Measurements from ENCODE around the gene L1CAM. TPM values are rescaled to one million over a fixed set of nuclear protein-coding genes. Genes with fewer than 3 reads are reported as not detected.

L1CAM gene
- total RNA-seq, 1 experiment from 2014 or later: 12.7 TPM

GRCh38 chrX:153861733-153862310 is 24.2 kb downstream of the L1CAM start:
- H3K9me3 ChIP-seq: no peaks in the 10 kb centered on the region
- Mint-ChIP-seq H3K4me3 (ENCODE audit: unreplicated experiment) (no peak overlapping the region), H3K27ac (ENCODE audit: unreplicated experiment) (no peak overlapping the region), H3K36me3 (ENCODE audit: insufficient read depth, unreplicated experiment) (no peaks in the 10 kb centered on the region), H3K27me3 (ENCODE audit: insufficient read depth, unreplicated experiment) (peaks cover 15% of the 10 kb centered on the region), H3K9me3 (ENCODE audit: unreplicated experiment) (no peaks in the 10 kb centered on the region), H3K4me1 (ENCODE audit: low read depth, unreplicated experiment) (no peaks in the 10 kb centered on the region)
- BruUV-seq (replicated peaks): no TSS peak
- no peak for DNase-seq
- intact Hi-C loops (cut with micrococcal nuclease; ENCODE audit: unreplicated experiment): no loop called here
- POLR2A ChIA-PET: no interaction called here
- no peaks in the 10 kb centered on the region for H3K36me3 ChIP-seq (ENCODE audit: control insufficient read depth, insufficient read depth, low read length)
- H3K4me1 ChIP-seq: no peaks in the 10 kb centered on the region
- no peak overlapping the region for H3K4me3 ChIP-seq (ENCODE audit: low read depth, low read length)
- no peaks in the 10 kb centered on the region for H3K27me3 ChIP-seq (replicated peaks; ENCODE audit: control insufficient read depth, insufficient read depth, low read length)
- no peak for TF ChIP-seq CTCF (IDR thresholded peaks at IDR 0.05; ENCODE audit: insufficient read depth in 1 of 2, low read depth in 1 of 2, low read length in 1 of 2, severe bottlenecking in 1 of 2, unreplicated experiment in 1 of 2)
- CTCF ChIA-PET: no interaction called here

- Mint-ChIP-seq H3K4me1 (ENCODE audit: low read depth, unreplicated experiment) (no peaks in the 10 kb centered on the region), H3K36me3 (ENCODE audit: insufficient read depth, unreplicated experiment) (no peaks in the 10 kb centered on the region), H3K9me3 (ENCODE audit: unreplicated experiment) (no peaks in the 10 kb centered on the region), H3K27ac (ENCODE audit: unreplicated experiment) (no peak overlapping the region), H3K27me3 (ENCODE audit: insufficient read depth, unreplicated experiment) (peaks cover 15% of the 10 kb centered on the region), H3K4me3 (ENCODE audit: unreplicated experiment) (no peak overlapping the region)
- Histone ChIP-seq H3K9me3 (no peaks in the 10 kb centered on the region), H3K27me3 (replicated peaks; ENCODE audit: control insufficient read depth, insufficient read depth, low read length) (no peaks in the 10 kb centered on the region), H3K4me3 (ENCODE audit: low read depth, low read length) (no peak overlapping the region), H3K36me3 (ENCODE audit: control insufficient read depth, insufficient read depth, low read length) (no peaks in the 10 kb centered on the region), H3K4me1 (no peaks in the 10 kb centered on the region)
- CTCF ChIA-PET: no interaction called here
- DNase-seq: no peak
- intact Hi-C loops (cut with micrococcal nuclease; ENCODE audit: unreplicated experiment): no loop called here
- POLR2A ChIA-PET: no interaction called here
- no TSS peak for BruUV-seq (replicated peaks)
- no peak for TF ChIP-seq CTCF (IDR thresholded peaks at IDR 0.05; ENCODE audit: insufficient read depth in 1 of 2, low read depth in 1 of 2, low read length in 1 of 2, severe bottlenecking in 1 of 2, unreplicated experiment in 1 of 2)
Measured at GRCh38 chrX:153861151-153861550, 24.8 kb downstream of the L1CAM start.

GRCh38 chrX:153857348-153857903 is 28.5 kb downstream of the L1CAM start:
- no peaks in the 10 kb centered on the region for H3K9me3 ChIP-seq

More at GRCh38 chrX:153857348-153857903, 28.5 kb downstream of the L1CAM start:
- H3K27me3 Mint-ChIP-seq (ENCODE audit: insufficient read depth, unreplicated experiment): peaks cover 19% of the 10 kb centered on the region
- no peak for DNase-seq
- H3K9me3 Mint-ChIP-seq (ENCODE audit: unreplicated experiment): no peaks in the 10 kb centered on the region
- no peak overlapping the region for H3K27ac Mint-ChIP-seq (ENCODE audit: unreplicated experiment)
- no peaks in the 10 kb centered on the region for H3K36me3 Mint-ChIP-seq (ENCODE audit: insufficient read depth, unreplicated experiment)
- ChIA-PET POLR2A (no interaction called here), CTCF (no interaction called here)
- intact Hi-C loops (cut with micrococcal nuclease; ENCODE audit: unreplicated experiment): no loop called here
- no peak for TF ChIP-seq CTCF (IDR thresholded peaks at IDR 0.05; ENCODE audit: insufficient read depth in 1 of 2, low read depth in 1 of 2, low read length in 1 of 2, severe bottlenecking in 1 of 2, unreplicated experiment in 1 of 2)
- H3K4me3 Mint-ChIP-seq (ENCODE audit: unreplicated experiment): no peak overlapping the region
- Histone ChIP-seq H3K27me3 (replicated peaks; ENCODE audit: control insufficient read depth, insufficient read depth, low read length) (no peaks in the 10 kb centered on the region), H3K36me3 (ENCODE audit: control insufficient read depth, insufficient read depth, low read length) (no peaks in the 10 kb centered on the region), H3K4me1 (no peaks in the 10 kb centered on the region), H3K4me3 (ENCODE audit: low read depth, low read length) (no peak overlapping the region)
- H3K4me1 Mint-ChIP-seq (ENCODE audit: low read depth, unreplicated experiment): no peaks in the 10 kb centered on the region
- no TSS peak for BruUV-seq (replicated peaks)
